Cardiac fibroblast (primary cell): ENCODE results near the gene ADAMTS14.
"Not testable (repeated sequence)": the region's sequence is repeated elsewhere in the genome, so short reads cannot be mapped to it uniquely, and the experiment has no call there.

Experiments used
- DNase-seq, 2 donors: peaks; one replicate each; pipeline versions ENCODE4 v3.0.0 to v3.0.0-alpha.2; 2010; ENCODE audit warnings: low read depth in 2 of 2
- H3K4me3 ChIP-seq, 2 donors: replicated peaks in 1 of 2; 1 replicate in 1 of 2; 2 replicates in 1 of 2; pipeline ENCODE4 v1.5.1; 2011; ENCODE audit warnings: low read depth in 2 of 2, low read length in 2 of 2, mild to moderate bottlenecking in 2 of 2, moderate library complexity in 1 of 2
- TF ChIP-seq, protein P1 (sequence below): IDR thresholded peaks from one replicate; pipeline ENCODE4 v1.5.1; 2011; ENCODE audit warnings: low read depth, mild to moderate bottlenecking, low read length, inconsistent platforms

ADAMTS14 gene

DNA sequence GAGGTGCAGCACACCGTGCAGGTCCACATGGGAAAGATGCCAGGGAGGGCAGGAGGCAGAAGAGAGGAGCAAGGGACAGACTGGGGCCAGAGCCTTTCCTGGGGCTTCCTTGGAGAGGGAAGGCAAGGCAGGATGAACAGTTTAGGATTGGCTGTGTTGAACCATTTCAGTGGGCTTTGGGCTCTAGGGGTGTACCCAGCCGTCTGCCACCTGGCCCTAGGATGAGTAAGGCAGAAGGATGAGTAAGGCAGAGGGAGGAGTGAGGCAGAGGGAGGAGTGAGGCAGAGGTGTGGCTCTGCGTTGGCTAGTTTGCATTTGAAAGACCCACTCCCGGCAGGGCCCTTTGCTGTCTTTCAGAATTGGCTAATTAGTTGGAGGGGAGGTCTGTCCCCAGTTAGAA is 38.3 kb upstream of the ADAMTS14 start:
- DNase-seq = no peak
- TF ChIP-seq, protein P1, sequence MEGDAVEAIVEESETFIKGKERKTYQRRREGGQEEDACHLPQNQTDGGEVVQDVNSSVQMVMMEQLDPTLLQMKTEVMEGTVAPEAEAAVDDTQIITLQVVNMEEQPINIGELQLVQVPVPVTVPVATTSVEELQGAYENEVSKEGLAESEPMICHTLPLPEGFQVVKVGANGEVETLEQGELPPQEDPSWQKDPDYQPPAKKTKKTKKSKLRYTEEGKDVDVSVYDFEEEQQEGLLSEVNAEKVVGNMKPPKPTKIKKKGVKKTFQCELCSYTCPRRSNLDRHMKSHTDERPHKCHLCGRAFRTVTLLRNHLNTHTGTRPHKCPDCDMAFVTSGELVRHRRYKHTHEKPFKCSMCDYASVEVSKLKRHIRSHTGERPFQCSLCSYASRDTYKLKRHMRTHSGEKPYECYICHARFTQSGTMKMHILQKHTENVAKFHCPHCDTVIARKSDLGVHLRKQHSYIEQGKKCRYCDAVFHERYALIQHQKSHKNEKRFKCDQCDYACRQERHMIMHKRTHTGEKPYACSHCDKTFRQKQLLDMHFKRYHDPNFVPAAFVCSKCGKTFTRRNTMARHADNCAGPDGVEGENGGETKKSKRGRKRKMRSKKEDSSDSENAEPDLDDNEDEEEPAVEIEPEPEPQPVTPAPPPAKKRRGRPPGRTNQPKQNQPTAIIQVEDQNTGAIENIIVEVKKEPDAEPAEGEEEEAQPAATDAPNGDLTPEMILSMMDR = no peak
- H3K4me3 ChIP-seq = no peak overlapping the region

DNA sequence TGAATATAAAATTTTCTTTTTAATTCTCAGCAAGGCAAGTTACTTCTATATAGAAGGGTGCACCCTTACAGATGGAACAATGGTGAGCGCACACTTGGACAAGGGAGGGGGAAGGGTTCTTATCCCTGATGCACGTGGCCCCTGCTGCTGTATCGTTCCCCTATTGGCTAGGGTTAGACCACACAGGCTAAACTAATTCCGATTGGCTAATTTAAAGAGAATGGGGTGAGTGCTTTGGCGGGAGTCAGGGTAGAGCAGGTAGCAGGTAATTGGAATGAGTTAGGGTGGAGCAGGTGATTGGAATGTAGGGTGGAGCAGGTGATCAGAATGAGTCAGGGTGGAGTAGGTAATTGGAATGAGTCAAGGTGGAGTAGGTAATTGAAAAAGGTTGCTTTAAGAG is 37.8 kb upstream of the ADAMTS14 start:
- H3K4me3 ChIP-seq, DNase-seq: not testable (repeated sequence)

DNA sequence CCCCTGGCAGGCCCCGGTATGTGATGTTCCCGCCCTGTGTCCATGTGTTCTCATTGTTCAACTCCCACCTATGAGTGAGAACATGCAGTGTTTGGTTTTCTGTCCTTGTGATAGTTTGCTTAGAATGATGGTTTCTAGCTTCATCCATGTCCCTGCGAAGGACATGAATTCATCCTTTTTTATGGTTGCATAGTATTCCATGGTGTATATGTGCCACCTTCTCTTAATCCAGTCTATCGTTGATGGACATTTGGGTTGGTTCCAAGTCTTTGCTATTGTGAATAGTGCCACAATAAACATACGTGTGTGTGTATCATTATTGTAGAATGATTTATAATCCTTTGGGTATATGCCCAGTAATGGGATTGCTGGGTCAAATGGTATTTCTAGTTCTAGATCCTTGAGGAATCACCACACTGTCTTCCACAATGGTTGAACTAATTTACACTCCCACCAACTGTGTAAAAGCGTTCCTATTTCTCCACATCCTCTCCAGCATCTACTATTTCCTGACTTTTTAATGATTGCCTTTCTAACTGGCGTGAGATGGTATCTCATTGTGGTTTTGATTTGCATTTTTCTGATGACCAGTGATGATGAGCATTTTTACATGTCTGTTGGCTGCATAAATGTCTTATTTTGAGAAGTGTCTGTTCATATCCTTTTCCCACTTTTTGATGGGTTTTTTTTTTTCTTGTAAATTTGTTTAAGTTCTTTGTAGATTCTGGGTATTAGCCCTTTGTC is 32.5 kb upstream of the ADAMTS14 start:
- not testable (repeated sequence) for H3K4me3 ChIP-seq, DNase-seq

DNA sequence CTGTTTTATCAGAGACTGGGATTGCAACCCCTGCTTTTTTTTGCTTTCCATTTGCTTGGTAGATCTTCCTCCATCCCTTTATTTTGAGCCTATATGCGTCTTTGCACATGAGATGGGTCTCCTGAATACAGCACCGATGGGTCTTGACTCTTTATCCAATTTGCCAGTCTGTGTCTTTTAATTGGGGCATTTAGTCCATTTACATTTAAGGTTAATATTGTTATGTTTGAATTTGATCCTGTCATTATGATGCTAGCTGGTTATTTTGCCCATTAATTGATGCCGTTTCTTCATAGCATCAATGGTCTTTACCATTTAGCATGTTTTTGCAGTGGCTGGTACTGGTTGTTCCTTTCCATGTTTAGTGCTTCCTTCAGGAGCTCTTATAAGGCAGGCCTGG is 29.0 kb upstream of the ADAMTS14 start:
- not testable (repeated sequence) for DNase-seq, H3K4me3 ChIP-seq

DNA sequence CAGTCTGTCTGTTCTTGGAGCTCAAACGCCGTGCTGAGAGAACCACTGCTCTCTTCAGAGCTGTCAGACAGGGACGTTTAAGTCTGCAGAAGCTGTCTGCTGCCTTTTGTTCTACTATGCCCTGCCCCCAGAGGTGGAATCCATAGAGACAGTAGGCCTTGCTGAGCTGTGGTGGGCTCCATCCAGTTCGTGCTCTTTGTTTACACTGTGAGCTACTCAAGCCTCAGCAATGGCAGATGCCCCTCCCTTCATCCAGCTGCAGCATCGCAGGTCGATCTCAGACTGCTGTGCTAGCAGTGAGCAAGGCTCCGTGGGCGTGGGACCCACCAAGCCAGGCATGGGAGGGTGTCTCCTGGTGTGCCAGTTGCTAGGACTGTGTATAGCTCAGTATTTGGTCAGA is 27.3 kb upstream of the ADAMTS14 start:
- not testable (repeated sequence) for DNase-seq, H3K4me3 ChIP-seq

DNA sequence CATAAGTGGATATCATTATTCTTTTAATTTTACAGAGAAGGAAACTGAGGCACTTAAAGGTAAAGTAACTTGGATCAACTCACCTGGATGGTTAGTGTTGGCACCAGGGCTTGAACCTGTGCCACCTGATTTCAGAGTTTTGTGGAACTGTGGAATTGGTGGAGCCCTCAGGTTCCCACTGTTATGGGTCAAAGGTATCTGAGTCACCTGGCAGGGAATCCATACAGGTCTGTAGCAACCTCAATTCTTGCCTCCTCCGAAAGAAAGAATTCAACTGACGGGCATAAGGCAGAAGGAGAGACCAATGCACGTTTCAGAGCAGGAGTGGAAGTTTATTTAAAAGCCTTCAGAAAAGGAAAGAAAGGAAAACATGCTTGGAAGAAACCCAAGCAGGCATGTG is 25.2 kb upstream of the ADAMTS14 start:
- no peak for DNase-seq
- TF ChIP-seq, protein P1 = no peak
- H3K4me3 ChIP-seq = no peak overlapping the region

DNA sequence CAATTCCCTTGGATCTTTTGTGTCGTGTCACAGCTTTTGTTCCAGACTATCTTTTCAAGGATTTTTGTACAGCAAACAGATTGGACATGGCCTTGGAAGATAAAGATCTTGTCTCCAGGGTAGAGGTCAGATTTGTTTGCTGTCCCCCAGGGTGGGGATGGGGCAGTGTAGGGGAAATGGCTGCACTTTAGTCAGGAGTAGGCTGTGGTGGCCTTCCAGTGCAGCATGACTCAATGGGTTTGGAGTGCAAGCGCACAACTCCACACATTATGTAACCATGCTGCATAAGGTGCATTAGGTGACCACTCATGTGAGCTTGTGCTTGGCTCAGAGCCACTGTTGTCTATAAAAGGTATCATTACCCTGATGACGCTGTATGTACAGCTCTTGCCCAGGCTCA is 23.9 kb upstream of the ADAMTS14 start:
- TF ChIP-seq, protein P1 = no peak
- DNase-seq = no peak
- no peak overlapping the region for H3K4me3 ChIP-seq

DNA sequence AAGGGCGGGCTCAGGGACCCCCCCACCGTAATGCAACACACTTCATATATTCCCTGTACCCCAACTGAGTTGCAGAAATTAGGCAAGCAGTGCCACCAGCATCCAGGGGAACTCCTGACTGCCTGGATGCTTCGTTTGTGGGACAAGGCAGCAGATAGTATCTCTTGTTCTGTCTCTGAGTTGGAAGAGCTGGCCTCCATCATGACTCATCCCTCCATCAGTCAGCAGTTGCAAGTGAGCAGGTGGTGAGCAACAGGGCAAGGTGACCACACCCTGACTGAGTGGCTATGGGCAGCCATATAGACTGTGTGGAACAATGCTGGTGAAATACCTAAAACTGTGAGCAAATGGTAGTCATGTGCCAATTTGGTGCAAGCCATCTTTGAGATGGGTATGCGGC is 22.8 kb upstream of the ADAMTS14 start:
- peak; percentile 38 to 92 for DNase-seq
- TF ChIP-seq, protein P1 = no peak
- no peak overlapping the region for H3K4me3 ChIP-seq

DNA sequence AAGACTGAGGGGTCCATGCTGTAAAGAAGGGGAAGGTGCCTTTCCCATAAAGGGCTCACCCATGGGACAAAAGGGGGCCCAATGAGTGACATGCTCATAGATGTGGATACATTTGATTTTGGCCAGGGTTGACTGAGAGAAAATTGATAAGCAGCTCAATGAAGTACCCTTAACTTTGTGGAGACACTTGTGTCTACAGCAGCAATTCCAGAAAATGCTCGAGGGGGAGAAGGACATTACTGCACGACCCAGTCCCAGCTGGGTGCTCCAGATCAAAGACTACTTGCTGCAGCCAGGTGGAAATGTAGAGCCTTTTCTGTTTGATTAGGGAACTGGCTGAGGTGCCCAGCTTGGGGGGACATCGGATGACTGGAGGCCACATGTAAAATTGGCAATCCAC is 22.2 kb upstream of the ADAMTS14 start:
- H3K4me3 ChIP-seq = no peak overlapping the region
- TF ChIP-seq, protein P1 = no peak
- no peak for DNase-seq
